ENCODE measurements around the gene COLEC12.

Gene COLEC12

GRCh38 chr18:334575-335132 is 165.8 kb downstream of the COLEC12 start:
- H2AFZ ChIP-seq (ENCODE audit: low read depth, low read length): no peak overlapping the region
- H3K9ac ChIP-seq (ENCODE audit: low read length): no peak overlapping the region
- TF ChIP-seq CTCF (IDR thresholded peaks at IDR 0.05; ENCODE audit: low read depth, low read length) (no peak), EZH2phosphoT487 (IDR thresholded peaks at IDR 0.05; ENCODE audit: low read depth) (no peak)
- H3K4me3 ChIP-seq (ENCODE audit: low read length): no peak overlapping the region
- no peaks in the 10 kb centered on the region for H3K36me3 ChIP-seq (replicated peaks; ENCODE audit: low read depth, low read length)
- no peak overlapping the region for H3K27ac ChIP-seq (ENCODE audit: low read length)
- no peaks in the 10 kb centered on the region for H3K9me3 ChIP-seq (ENCODE audit: insufficient read depth, low read length)
- H3K27me3 ChIP-seq (ENCODE audit: low read depth, low read length): peaks cover 8% of the 10 kb centered on the region; the same call in 1 of the 2 replicates
- no peak overlapping the region for H3K4me2 ChIP-seq (ENCODE audit: low read length)
- no peaks in the 10 kb centered on the region for H3K4me1 ChIP-seq (ENCODE audit: low read length)
- no peaks in the 10 kb centered on the region for H4K20me1 ChIP-seq (ENCODE audit: insufficient read depth, low read length)
- H3K79me2 ChIP-seq (ENCODE audit: low read length): no peaks in the 10 kb centered on the region

GRCh38 chr18:332721-333510 is 167.6 kb downstream of the COLEC12 start:
- H3K4me2 ChIP-seq (ENCODE audit: low read length): no peak overlapping the region
- H4K20me1 ChIP-seq (ENCODE audit: insufficient read depth, low read length): no peaks in the 10 kb centered on the region
- no peaks in the 10 kb centered on the region for H3K9me3 ChIP-seq (ENCODE audit: insufficient read depth, low read length)
- no peak overlapping the region for H3K9ac ChIP-seq (ENCODE audit: low read length)
- H3K79me2 ChIP-seq (ENCODE audit: low read length): no peaks in the 10 kb centered on the region
- no peak overlapping the region for H2AFZ ChIP-seq (ENCODE audit: low read depth, low read length)
- no peaks in the 10 kb centered on the region for H3K36me3 ChIP-seq (replicated peaks; ENCODE audit: low read depth, low read length)
- H3K27me3 ChIP-seq (ENCODE audit: low read depth, low read length): no peaks in the 10 kb centered on the region
- H3K27ac ChIP-seq (ENCODE audit: low read length): no peak overlapping the region
- H3K4me1 ChIP-seq (ENCODE audit: low read length): no peaks in the 10 kb centered on the region
- no peak overlapping the region for H3K4me3 ChIP-seq (ENCODE audit: low read length)
- TF ChIP-seq EZH2phosphoT487 (IDR thresholded peaks at IDR 0.05; ENCODE audit: low read depth) (no peak), CTCF (IDR thresholded peaks at IDR 0.05; ENCODE audit: low read depth, low read length) (no peak)

- TF ChIP-seq CTCF (IDR thresholded peaks at IDR 0.05; ENCODE audit: low read depth, low read length) (no peak), EZH2phosphoT487 (IDR thresholded peaks at IDR 0.05; ENCODE audit: low read depth) (no peak)
- H3K27ac ChIP-seq (ENCODE audit: low read length): no peak overlapping the region
- no peaks in the 10 kb centered on the region for H3K79me2 ChIP-seq (ENCODE audit: low read length)
- H4K20me1 ChIP-seq (ENCODE audit: insufficient read depth, low read length): no peaks in the 10 kb centered on the region
- no peak overlapping the region for H3K4me2 ChIP-seq (ENCODE audit: low read length)
- H3K36me3 ChIP-seq (replicated peaks; ENCODE audit: low read depth, low read length): no peaks in the 10 kb centered on the region
- no peaks in the 10 kb centered on the region for H3K9me3 ChIP-seq (ENCODE audit: insufficient read depth, low read length)
- no peaks in the 10 kb centered on the region for H3K4me1 ChIP-seq (ENCODE audit: low read length)
- no peaks in the 10 kb centered on the region for H3K27me3 ChIP-seq (ENCODE audit: low read depth, low read length)
- H3K9ac ChIP-seq (ENCODE audit: low read length): no peak overlapping the region
- no peak overlapping the region for H2AFZ ChIP-seq (ENCODE audit: low read depth, low read length)
- no peak overlapping the region for H3K4me3 ChIP-seq (ENCODE audit: low read length)
Measured at GRCh38 chr18:332007-332406, 168.5 kb downstream of the COLEC12 start.

- no peaks in the 10 kb centered on the region for H3K4me1 ChIP-seq (ENCODE audit: low read length)
- no peak overlapping the region for H3K4me3 ChIP-seq (ENCODE audit: low read length)
- no peaks in the 10 kb centered on the region for H4K20me1 ChIP-seq (ENCODE audit: insufficient read depth, low read length)
- H3K9ac ChIP-seq (ENCODE audit: low read length): no peak overlapping the region
- no peak overlapping the region for H3K4me2 ChIP-seq (ENCODE audit: low read length)
- H3K9me3 ChIP-seq (ENCODE audit: insufficient read depth, low read length): no peaks in the 10 kb centered on the region
- no peak overlapping the region for H2AFZ ChIP-seq (ENCODE audit: low read depth, low read length)
- no peaks in the 10 kb centered on the region for H3K79me2 ChIP-seq (ENCODE audit: low read length)
- TF ChIP-seq CTCF (IDR thresholded peaks at IDR 0.05; ENCODE audit: low read depth, low read length) (no peak), EZH2phosphoT487 (IDR thresholded peaks at IDR 0.05; ENCODE audit: low read depth) (no peak)
- H3K27ac ChIP-seq (ENCODE audit: low read length): no peak overlapping the region
- no peaks in the 10 kb centered on the region for H3K27me3 ChIP-seq (ENCODE audit: low read depth, low read length)
- no peaks in the 10 kb centered on the region for H3K36me3 ChIP-seq (replicated peaks; ENCODE audit: low read depth, low read length)
Measured at GRCh38 chr18:331221-331821, 169.2 kb downstream of the COLEC12 start.

All from OCI-LY3 (cell line).